K562 treated with DMSO at 1 percent for 48 hours (cell line): ENCODE data around the gene AMOTL2. TPM values are rescaled to one million over a fixed set of nuclear protein-coding genes. Genes with fewer than 3 reads are reported as not detected.

Source experiments
- total RNA-seq: library from RNA; unstranded; fragments of 300-600 nt; gene quantifications from 2 replicates; pipeline ENCODE4 v1.2.3, GENCODE V29; 2022; ENCODE audit warnings: low replicate concordance; ENCODE audit errors: extremely low read depth

The AMOTL2 gene
- total RNA-seq = not detected in 2 replicates

DNA sequence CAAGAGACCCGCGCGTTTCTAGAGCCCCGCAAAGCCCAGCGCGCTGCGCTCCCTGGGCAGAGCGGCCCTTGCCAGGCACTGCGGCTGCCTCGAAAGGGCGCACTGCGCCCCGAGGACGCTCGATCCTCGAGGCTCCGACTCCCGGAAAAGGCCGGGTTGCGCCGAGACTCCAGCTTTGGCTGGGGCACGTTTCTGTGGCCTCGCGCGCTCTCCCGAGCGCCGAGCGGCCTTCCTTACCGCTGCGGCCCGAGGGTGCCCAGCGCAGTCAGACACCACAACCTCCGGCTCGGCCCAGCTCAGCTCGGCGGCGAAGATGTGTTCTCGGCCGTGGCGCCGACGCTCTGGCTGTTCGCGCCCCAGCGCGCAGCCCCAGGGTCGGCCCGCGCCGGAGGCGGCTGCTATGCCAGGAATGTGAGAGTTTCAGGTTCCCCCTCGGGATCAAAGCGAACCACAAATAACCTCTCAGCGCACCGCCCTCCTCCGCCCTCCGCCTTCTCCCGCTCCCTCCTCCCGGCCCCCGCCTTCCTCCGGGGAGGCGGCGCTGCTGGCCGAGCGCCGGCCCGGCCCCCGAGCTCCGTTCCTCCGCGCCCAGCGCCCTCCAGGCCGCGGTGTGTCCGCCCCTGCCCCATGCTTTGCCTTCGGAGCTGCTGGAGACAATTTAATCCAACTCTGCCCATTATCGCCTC, at the start of gene AMOTL2:
Gene AMOTL2 (minus strand): TSS at position 343 of the 686 bp plus-strand sequence. CDS start 3,014 bp downstream, outside the sequence.

Other genes starting within 250 kb of the AMOTL2 start
- not detected in 2 replicates for gene RYK, start 123.6 kb downstream of the AMOTL2 start, total RNA-seq
- gene ANAPC13, start 111.5 kb upstream of the AMOTL2 start, total RNA-seq = not detected in 2 replicates
- gene CEP63, start 111.6 kb upstream of the AMOTL2 start, total RNA-seq = not detected in 2 replicates